Right lobe of liver (tissue), 4 donors: ENCODE results near the gene ZNF557.

ENCODE experiments used
- CTCF ChIP-seq, 4 donors: fragments of 200-600 bp in 3 of 4; fragments of 450-650 bp in 1 of 4; IDR thresholded peaks; one replicate each; pipeline versions ENCODE4 v1.5.1 to v1.8.0; 2016 to 2022; ENCODE audit warnings: antibody characterized with exemption in 4 of 4, mild to moderate bottlenecking in 2 of 4
- POLR2A ChIP-seq: fragments of 450-650 bp; IDR thresholded peaks from one replicate; pipeline ENCODE4 v1.6.1; 2017; ENCODE audit warnings: antibody characterized with exemption, mild to moderate bottlenecking
- donor health status: DM: no; HTN: no; CAD: no.
- donor health status: DM: no; HTN: no; CAD: no.
- donor health status: DM: no; HTN: yes; CAD: no.

- TF ChIP-seq CTCF (IDR thresholded peaks at IDR 0.05), result no peak
- no peak for TF ChIP-seq POLR2A
These were observed 46.2 kb downstream of the ZNF557 start for GRCh38 chr19:7115721-7116120.
